HCT116 (cell line): ENCODE measurements around the gene OSER1.

Experiments
- EZH2phosphoT487 ChIP-seq: fragments of 200-600 bp; IDR thresholded peaks from 2 replicates; pipeline ENCODE4 v1.6.1; 2018; ENCODE audit warnings: antibody characterized with exemption, borderline replicate concordance
- POLR2A ChIP-seq: IDR thresholded peaks from 2 replicates; pipeline ENCODE4 v1.7.0; 2011; ENCODE audit warnings: borderline replicate concordance; ENCODE audit not compliant: insufficient read depth, insufficient read length; ENCODE audit errors: extremely low read depth
- POLR2AphosphoS5 ChIP-seq: IDR thresholded peaks from 2 replicates; pipeline ENCODE4 v1.6.1; 2011; ENCODE audit warnings: mild to moderate bottlenecking, low read depth, low read length, moderate library complexity
- RAD21 ChIP-seq: IDR thresholded peaks from 2 replicates; pipeline ENCODE4 v1.6.1; 2012; ENCODE audit warnings: low read depth, mild to moderate bottlenecking
- TF ChIP-seq, protein P1 (sequence below), 3 experiments: fragments of 200-600 bp in 1 of 3; sonication (generic) in 1 of 3; IDR thresholded peaks in 2 of 3; conservative IDR thresholded peaks in 1 of 3; 2 replicates each; pipeline ENCODE4 v1.5.1; 2012 to 2017; ENCODE audit warnings: low read depth in 2 of 3, low read length in 2 of 3, antibody characterized with exemption in 1 of 3, borderline replicate concordance in 1 of 3, control low read depth in 1 of 3, mild to moderate bottlenecking in 1 of 3, mixed read lengths in 1 of 3, mixed run types in 1 of 3, moderate library complexity in 1 of 3; ENCODE audit not compliant: insufficient read depth in 1 of 3

DNA sequence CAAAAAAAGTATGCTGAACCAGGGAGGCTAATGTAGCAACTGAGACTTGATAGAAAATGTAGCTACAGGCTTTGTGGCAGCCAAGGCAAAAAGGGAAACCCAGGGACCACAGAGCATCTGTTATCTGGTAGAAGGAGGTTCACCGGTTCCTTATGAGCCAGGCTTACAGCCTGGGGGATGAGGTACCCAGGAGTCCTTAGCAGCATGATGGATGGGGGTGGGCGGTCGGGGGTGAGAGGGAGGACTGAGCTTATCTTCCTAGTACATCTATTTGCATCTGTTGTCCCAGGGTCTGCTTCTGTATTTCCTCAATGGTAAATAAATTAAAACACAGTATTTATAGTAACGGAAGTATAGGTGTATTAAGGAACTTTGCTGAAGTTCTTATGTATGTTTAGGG lies 35.4 kb upstream of the OSER1 start:
- TF ChIP-seq RAD21, result no peak
- TF ChIP-seq, protein P1, sequence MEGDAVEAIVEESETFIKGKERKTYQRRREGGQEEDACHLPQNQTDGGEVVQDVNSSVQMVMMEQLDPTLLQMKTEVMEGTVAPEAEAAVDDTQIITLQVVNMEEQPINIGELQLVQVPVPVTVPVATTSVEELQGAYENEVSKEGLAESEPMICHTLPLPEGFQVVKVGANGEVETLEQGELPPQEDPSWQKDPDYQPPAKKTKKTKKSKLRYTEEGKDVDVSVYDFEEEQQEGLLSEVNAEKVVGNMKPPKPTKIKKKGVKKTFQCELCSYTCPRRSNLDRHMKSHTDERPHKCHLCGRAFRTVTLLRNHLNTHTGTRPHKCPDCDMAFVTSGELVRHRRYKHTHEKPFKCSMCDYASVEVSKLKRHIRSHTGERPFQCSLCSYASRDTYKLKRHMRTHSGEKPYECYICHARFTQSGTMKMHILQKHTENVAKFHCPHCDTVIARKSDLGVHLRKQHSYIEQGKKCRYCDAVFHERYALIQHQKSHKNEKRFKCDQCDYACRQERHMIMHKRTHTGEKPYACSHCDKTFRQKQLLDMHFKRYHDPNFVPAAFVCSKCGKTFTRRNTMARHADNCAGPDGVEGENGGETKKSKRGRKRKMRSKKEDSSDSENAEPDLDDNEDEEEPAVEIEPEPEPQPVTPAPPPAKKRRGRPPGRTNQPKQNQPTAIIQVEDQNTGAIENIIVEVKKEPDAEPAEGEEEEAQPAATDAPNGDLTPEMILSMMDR (IDR thresholded peaks at IDR 0.05 in 2 of 3, conservative IDR thresholded peaks at IDR 0.05 in 1 of 3; ENCODE audit: borderline replicate concordance in 1 of 3, insufficient read depth in 1 of 3, low read depth in 2 of 3, low read length in 2 of 3), result no peak
- no peak for TF ChIP-seq POLR2A
- no peak for TF ChIP-seq POLR2AphosphoS5
- TF ChIP-seq EZH2phosphoT487, result no peak
